ENCODE data around the gene PAPPA. TPM values are rescaled to one million over a fixed set of nuclear protein-coding genes. Genes with fewer than 3 reads are reported as not detected.

Gene PAPPA
- total RNA-seq, 1 experiment from 2014 or later, result 7.0 TPM

DNA sequence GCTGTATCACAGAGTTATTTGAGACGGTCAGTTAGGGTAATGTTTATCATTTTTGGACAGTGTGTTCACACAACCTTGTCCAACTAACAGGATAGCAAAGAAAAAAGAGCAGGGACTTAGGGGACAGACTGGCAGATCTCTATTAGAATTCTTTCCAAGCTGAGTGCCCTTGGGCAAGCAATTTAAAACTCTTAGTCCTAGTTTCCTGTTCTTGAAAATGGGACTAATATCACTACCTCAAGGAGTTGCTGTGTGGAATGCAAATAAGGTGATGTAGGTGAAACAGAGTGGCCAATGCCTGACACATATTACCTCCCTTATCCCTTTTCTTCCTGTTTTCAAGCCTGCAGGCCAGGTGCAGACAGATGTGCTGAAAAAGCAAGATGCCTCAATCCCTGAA is 186.7 kb downstream of the PAPPA start:
- DNase-seq (ENCODE audit: unreplicated experiment), result no peak
- Mint-ChIP-seq H3K36me3 (ENCODE audit: insufficient read depth, unreplicated experiment) (peaks cover 4% of the 10 kb centered on the region), H3K27ac (ENCODE audit: low read depth, unreplicated experiment) (peak overlapping the region; percentile 10), H3K9me3 (ENCODE audit: unreplicated experiment) (peaks cover 5% of the 10 kb centered on the region), H3K4me3 (ENCODE audit: unreplicated experiment) (no peak overlapping the region), H3K4me1 (ENCODE audit: insufficient read depth, unreplicated experiment) (peaks cover 13% of the 10 kb centered on the region), H3K27me3 (ENCODE audit: insufficient read depth, unreplicated experiment) (no peaks in the 10 kb centered on the region)
- intact Hi-C loops (cut with micrococcal nuclease), result no loop called here
- CTCF ChIA-PET, result interaction anchor here (1.0 kb wide), 1 partner anchor 232 kb away, joined by 4 read pairs; no protein-coding TSS in a partner anchor
- POLR2A ChIA-PET, result no interaction called here
- no TSS peak for BruUV-seq (replicated peaks)
- TF ChIP-seq, protein P1, sequence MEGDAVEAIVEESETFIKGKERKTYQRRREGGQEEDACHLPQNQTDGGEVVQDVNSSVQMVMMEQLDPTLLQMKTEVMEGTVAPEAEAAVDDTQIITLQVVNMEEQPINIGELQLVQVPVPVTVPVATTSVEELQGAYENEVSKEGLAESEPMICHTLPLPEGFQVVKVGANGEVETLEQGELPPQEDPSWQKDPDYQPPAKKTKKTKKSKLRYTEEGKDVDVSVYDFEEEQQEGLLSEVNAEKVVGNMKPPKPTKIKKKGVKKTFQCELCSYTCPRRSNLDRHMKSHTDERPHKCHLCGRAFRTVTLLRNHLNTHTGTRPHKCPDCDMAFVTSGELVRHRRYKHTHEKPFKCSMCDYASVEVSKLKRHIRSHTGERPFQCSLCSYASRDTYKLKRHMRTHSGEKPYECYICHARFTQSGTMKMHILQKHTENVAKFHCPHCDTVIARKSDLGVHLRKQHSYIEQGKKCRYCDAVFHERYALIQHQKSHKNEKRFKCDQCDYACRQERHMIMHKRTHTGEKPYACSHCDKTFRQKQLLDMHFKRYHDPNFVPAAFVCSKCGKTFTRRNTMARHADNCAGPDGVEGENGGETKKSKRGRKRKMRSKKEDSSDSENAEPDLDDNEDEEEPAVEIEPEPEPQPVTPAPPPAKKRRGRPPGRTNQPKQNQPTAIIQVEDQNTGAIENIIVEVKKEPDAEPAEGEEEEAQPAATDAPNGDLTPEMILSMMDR (IDR thresholded peaks at IDR 0.05; ENCODE audit: unreplicated experiment), result no peak

DNA sequence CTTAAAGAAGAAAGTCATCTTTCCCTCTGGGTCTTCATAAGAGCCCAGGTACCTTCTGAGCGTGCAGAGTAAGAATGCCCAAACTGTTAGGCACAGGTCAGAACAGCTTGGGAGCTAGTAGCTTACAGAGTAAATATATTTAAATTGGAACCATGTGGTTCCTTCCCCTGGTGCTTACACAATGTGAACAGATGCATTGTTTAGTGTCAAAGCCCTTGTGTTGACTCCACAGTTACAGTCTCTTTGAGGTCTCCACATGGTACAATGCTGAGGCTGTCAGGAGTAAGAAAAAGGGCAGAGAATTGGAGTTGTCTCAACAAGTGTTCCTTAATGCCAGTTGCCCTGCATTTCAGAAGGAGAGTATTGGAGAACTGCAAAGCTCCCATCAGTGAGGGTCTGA is 188.5 kb downstream of the PAPPA start:
- ChIA-PET POLR2A (no interaction called here), CTCF (no interaction called here)
- BruUV-seq (replicated peaks), result no TSS peak
- peaks cover 8% of the 10 kb centered on the region for H3K9me3 Mint-ChIP-seq (ENCODE audit: unreplicated experiment)
- TF ChIP-seq, protein P1 (IDR thresholded peaks at IDR 0.05; ENCODE audit: unreplicated experiment), result no peak
- H3K27ac Mint-ChIP-seq (ENCODE audit: low read depth, unreplicated experiment), result no peak overlapping the region
- no peak overlapping the region for H3K4me3 Mint-ChIP-seq (ENCODE audit: unreplicated experiment)
- no peaks in the 10 kb centered on the region for H3K27me3 Mint-ChIP-seq (ENCODE audit: insufficient read depth, unreplicated experiment)
- no peak for DNase-seq (ENCODE audit: unreplicated experiment)
- peaks cover 8% of the 10 kb centered on the region for H3K4me1 Mint-ChIP-seq (ENCODE audit: insufficient read depth, unreplicated experiment)
- intact Hi-C loops (cut with micrococcal nuclease), result no loop called here
- H3K36me3 Mint-ChIP-seq (ENCODE audit: insufficient read depth, unreplicated experiment), result peaks cover 8% of the 10 kb centered on the region

DNA sequence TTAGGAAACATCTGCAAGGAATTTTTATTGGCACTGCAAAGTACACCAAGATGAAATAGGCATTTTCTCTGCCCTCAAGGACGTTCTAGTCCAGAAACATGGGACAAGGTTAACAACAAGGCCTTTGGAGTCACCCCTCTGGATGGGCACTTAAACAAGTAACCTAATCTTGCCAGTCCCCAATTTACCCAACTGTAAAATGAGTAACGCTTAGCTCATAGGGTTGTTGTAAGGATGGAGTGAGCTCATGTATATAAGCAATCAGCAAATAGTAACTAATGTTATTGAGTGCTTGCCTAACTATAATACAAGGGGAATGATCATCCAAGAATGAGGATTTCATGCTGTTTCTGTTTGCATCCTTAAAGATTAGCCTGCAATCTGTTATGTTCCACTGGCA is 189.3 kb downstream of the PAPPA start:
- Mint-ChIP-seq H3K27ac (ENCODE audit: low read depth, unreplicated experiment) (no peak overlapping the region), H3K9me3 (ENCODE audit: unreplicated experiment) (peaks cover 8% of the 10 kb centered on the region), H3K4me1 (ENCODE audit: insufficient read depth, unreplicated experiment) (no peaks in the 10 kb centered on the region), H3K4me3 (ENCODE audit: unreplicated experiment) (no peak overlapping the region), H3K36me3 (ENCODE audit: insufficient read depth, unreplicated experiment) (peaks cover 11% of the 10 kb centered on the region), H3K27me3 (ENCODE audit: insufficient read depth, unreplicated experiment) (no peaks in the 10 kb centered on the region)
- no peak for DNase-seq (ENCODE audit: unreplicated experiment)
- ChIA-PET POLR2A (no interaction called here), CTCF (interaction anchor here (0.7 kb wide), 1 partner anchor 79 kb away, joined by 3 read pairs; no protein-coding TSS in a partner anchor)
- no TSS peak for BruUV-seq (replicated peaks)
- intact Hi-C loops (cut with micrococcal nuclease), result no loop called here
- TF ChIP-seq, protein P1 (IDR thresholded peaks at IDR 0.05; ENCODE audit: unreplicated experiment), result no peak

DNA sequence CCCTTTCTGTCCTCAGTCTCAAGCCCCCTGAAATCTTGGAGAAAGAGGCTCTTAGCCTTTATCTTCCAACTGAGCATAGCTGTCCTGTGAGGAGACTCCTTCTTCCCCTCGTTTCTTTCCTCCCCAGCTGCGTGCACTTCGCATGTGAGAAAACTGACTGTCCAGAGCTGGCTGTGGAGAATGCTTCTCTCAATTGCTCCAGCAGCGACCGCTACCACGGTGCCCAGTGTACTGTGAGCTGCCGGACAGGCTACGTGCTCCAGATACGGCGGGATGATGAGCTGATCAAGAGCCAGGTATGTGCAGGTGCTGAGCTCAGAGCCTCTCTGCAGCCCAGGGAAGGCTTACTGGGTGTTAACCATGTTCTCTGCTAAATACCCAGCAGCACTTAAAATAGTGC is 190.8 kb downstream of the PAPPA start:
- POLR2A ChIA-PET, result no interaction called here
- H3K27me3 Mint-ChIP-seq (ENCODE audit: insufficient read depth, unreplicated experiment), result no peaks in the 10 kb centered on the region
- TF ChIP-seq, protein P1 (IDR thresholded peaks at IDR 0.05; ENCODE audit: unreplicated experiment), result no peak
- no peaks in the 10 kb centered on the region for H3K4me1 Mint-ChIP-seq (ENCODE audit: insufficient read depth, unreplicated experiment)
- intact Hi-C loops (cut with micrococcal nuclease), result no loop called here
- no TSS peak for BruUV-seq (replicated peaks)
- DNase-seq (ENCODE audit: unreplicated experiment), result no peak
- CTCF ChIA-PET, result interaction anchor here (0.6 kb wide), 1 partner anchor 69 kb away, joined by 3 read pairs; no protein-coding TSS in a partner anchor
- peaks cover 8% of the 10 kb centered on the region for H3K9me3 Mint-ChIP-seq (ENCODE audit: unreplicated experiment)
- H3K27ac Mint-ChIP-seq (ENCODE audit: low read depth, unreplicated experiment), result no peak overlapping the region
- no peak overlapping the region for H3K4me3 Mint-ChIP-seq (ENCODE audit: unreplicated experiment)
- peaks cover 18% of the 10 kb centered on the region for H3K36me3 Mint-ChIP-seq (ENCODE audit: insufficient read depth, unreplicated experiment)
